ENCODE data around the gene TMEM106C. TPM values are rescaled to one million over a fixed set of nuclear protein-coding genes. Genes with fewer than 3 reads are reported as not detected.
A peak's percentile ranks its signal among the peaks of the same experiment; 100 is the strongest.

TMEM106C gene
- total RNA-seq, 1 donor from 2014 or later: 47.9 TPM

GRCh38 chr12:47975816-47976215, 12.4 kb downstream of the TMEM106C start:
- intact Hi-C loops (cut with DNase I): no loop called here
- ATAC-seq: no peak

GRCh38 chr12:47977046-47977771, 13.8 kb downstream of the TMEM106C start:
- no peak for DNase-seq (ENCODE audit: low spot score)
- intact Hi-C loops (cut with DNase I): no loop called here
- no peak for ATAC-seq

More at GRCh38 chr12:47975816-47976215, 12.4 kb downstream of the TMEM106C start:
- DNase-seq (ENCODE audit: low spot score): no peak

- intact Hi-C loops (cut with DNase I): no loop called here
- no peak for DNase-seq (ENCODE audit: low spot score)
These were observed 14.6 kb downstream of the TMEM106C start for GRCh38 chr12:47977772-47978597.

GRCh38 chr12:47978598-47978873, 15.1 kb downstream of the TMEM106C start:
- DNase-seq (ENCODE audit: low spot score) (no peak), ATAC-seq (no peak)
- intact Hi-C loops (cut with DNase I): no loop called here

More at GRCh38 chr12:47977772-47978597, 14.6 kb downstream of the TMEM106C start:
- ATAC-seq: no peak

- DNase-seq (ENCODE audit: low spot score): no peak
- intact Hi-C loops (cut with DNase I): no loop called here
- ATAC-seq: no peak
These were observed 15.8 kb downstream of the TMEM106C start for GRCh38 chr12:47979166-47979565.

- ATAC-seq (no peak), DNase-seq (ENCODE audit: low spot score) (no peak)
- intact Hi-C loops (cut with DNase I): no loop called here
These were observed 16.3 kb downstream of the TMEM106C start for GRCh38 chr12:47979686-47980085.

- ATAC-seq (no peak), DNase-seq (ENCODE audit: low spot score) (no peak)
- intact Hi-C loops (cut with DNase I): no loop called here
These were observed 16.8 kb downstream of the TMEM106C start for GRCh38 chr12:47980197-47980596.

- no peak for ATAC-seq
- no peak for DNase-seq (ENCODE audit: low spot score)
- intact Hi-C loops (cut with DNase I): no loop called here
These were observed 17.5 kb downstream of the TMEM106C start for GRCh38 chr12:47980779-47981495.

- intact Hi-C loops (cut with DNase I): no loop called here
- no peak for ATAC-seq
- DNase-seq (ENCODE audit: low spot score): no peak
These were observed 18.3 kb downstream of the TMEM106C start for GRCh38 chr12:47981496-47982260.

- ATAC-seq: no peak
- no peak for DNase-seq (ENCODE audit: low spot score)
- intact Hi-C loops (cut with DNase I): no loop called here
These were observed 18.9 kb downstream of the TMEM106C start for GRCh38 chr12:47982311-47982710.

GRCh38 chr12:47982770-47983169, 19.4 kb downstream of the TMEM106C start:
- ATAC-seq: no peak
- no peak for DNase-seq (ENCODE audit: low spot score)
- intact Hi-C loops (cut with DNase I): no loop called here

GRCh38 chr12:47983541-47984115, 20.2 kb downstream of the TMEM106C start:
- intact Hi-C loops (cut with DNase I): no loop called here
- DNase-seq (ENCODE audit: low spot score): no peak

GRCh38 chr12:47984331-47984801, 21.0 kb downstream of the TMEM106C start:
- DNase-seq (ENCODE audit: low spot score) (no peak), ATAC-seq (no peak)
- intact Hi-C loops (cut with DNase I): no loop called here

More at GRCh38 chr12:47983541-47984115, 20.2 kb downstream of the TMEM106C start:
- ATAC-seq: no peak

- intact Hi-C loops (cut with DNase I): no loop called here
- ATAC-seq (no peak), DNase-seq (ENCODE audit: low spot score) (no peak)
These were observed 22.3 kb downstream of the TMEM106C start for GRCh38 chr12:47985596-47986290.

GRCh38 chr12:47986291-47986660, 22.9 kb downstream of the TMEM106C start:
- intact Hi-C loops (cut with DNase I): no loop called here
- no peak for DNase-seq (ENCODE audit: low spot score)
- ATAC-seq: no peak

- ATAC-seq: no peak
- DNase-seq (ENCODE audit: low spot score): no peak
- intact Hi-C loops (cut with DNase I): no loop called here
These were observed 23.4 kb downstream of the TMEM106C start for GRCh38 chr12:47986832-47987231.

GRCh38 chr12:47987411-47988072, 24.1 kb downstream of the TMEM106C start:
- peak; percentile 34 for DNase-seq (ENCODE audit: low spot score)
- no peak for ATAC-seq
- intact Hi-C loops (cut with DNase I): no loop called here
